Measurements from ENCODE around the gene ZFAND3. TPM values are rescaled to one million over a fixed set of nuclear protein-coding genes. Genes with fewer than 3 reads are reported as not detected.

ZFAND3 gene
- total and polyA plus RNA-seq, 2 donors (not counting 1 experiment from before 2014, with no cell fraction given), result 13.5 to 58.3 TPM

GRCh38 chr6:38012573-38012972 lies 193.0 kb downstream of the ZFAND3 start:
- TF ChIP-seq EZH2 (IDR thresholded peaks at IDR 0.05; ENCODE audit: borderline replicate concordance, insufficient read depth, low read depth, low read length, poor library complexity, severe bottlenecking), result no peak
- TF ChIP-seq, protein P1, sequence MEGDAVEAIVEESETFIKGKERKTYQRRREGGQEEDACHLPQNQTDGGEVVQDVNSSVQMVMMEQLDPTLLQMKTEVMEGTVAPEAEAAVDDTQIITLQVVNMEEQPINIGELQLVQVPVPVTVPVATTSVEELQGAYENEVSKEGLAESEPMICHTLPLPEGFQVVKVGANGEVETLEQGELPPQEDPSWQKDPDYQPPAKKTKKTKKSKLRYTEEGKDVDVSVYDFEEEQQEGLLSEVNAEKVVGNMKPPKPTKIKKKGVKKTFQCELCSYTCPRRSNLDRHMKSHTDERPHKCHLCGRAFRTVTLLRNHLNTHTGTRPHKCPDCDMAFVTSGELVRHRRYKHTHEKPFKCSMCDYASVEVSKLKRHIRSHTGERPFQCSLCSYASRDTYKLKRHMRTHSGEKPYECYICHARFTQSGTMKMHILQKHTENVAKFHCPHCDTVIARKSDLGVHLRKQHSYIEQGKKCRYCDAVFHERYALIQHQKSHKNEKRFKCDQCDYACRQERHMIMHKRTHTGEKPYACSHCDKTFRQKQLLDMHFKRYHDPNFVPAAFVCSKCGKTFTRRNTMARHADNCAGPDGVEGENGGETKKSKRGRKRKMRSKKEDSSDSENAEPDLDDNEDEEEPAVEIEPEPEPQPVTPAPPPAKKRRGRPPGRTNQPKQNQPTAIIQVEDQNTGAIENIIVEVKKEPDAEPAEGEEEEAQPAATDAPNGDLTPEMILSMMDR (IDR thresholded peaks at IDR 0.05), result peak; percentile 78
- ATAC-seq (ENCODE audit: low read depth), result peak; percentile 73

GRCh38 chr6:38015341-38015740 lies 195.8 kb downstream of the ZFAND3 start:
- no peak overlapping the region for H3K27ac Mint-ChIP-seq
- H3K9ac ChIP-seq (ENCODE audit: low read length), result no peak overlapping the region
- peaks cover 60% of the 10 kb centered on the region for H3K79me2 ChIP-seq (ENCODE audit: control insufficient read depth, insufficient read depth, low read length)
- ATAC-seq (ENCODE audit: low read depth) (no peak), DNase-seq (no peak)
- no peak overlapping the region for H3K4me2 ChIP-seq (replicated peaks; ENCODE audit: low read depth, low read length, poor library complexity, severe bottlenecking)
- POLR2A ChIA-PET, result no interaction called here
- H3K27me3 Mint-ChIP-seq, result no peaks in the 10 kb centered on the region
- no peaks in the 10 kb centered on the region for H3K36me3 ChIP-seq (replicated peaks in 1 of 2; ENCODE audit: control extremely low read depth in 1 of 2, control insufficient read depth in 1 of 2, extremely low read depth in 1 of 2, insufficient read depth in 2 of 2, low read length in 1 of 2)
- peaks cover 7% of the 10 kb centered on the region in 3 donors for H3K9me3 ChIP-seq (ENCODE audit: control extremely low read depth in 1 of 3, control insufficient read depth in 2 of 3, insufficient read depth in 1 of 3, low read length in 2 of 3)
- H3K9me3 Mint-ChIP-seq (ENCODE audit: insufficient read depth), result peaks cover 2% of the 10 kb centered on the region
- CTCF ChIA-PET, result no interaction called here
- no peaks in the 10 kb centered on the region for H3K27me3 ChIP-seq (replicated peaks in 1 of 4; ENCODE audit: control extremely low read depth in 1 of 4, control insufficient read depth in 3 of 4, insufficient read depth in 4 of 4, low read length in 3 of 4)
- H2AFZ ChIP-seq (ENCODE audit: insufficient read depth, low read depth, low read length, poor library complexity, severe bottlenecking), result no peak overlapping the region
- H3K4me3 Mint-ChIP-seq, result no peak overlapping the region
- H4K20me1 ChIP-seq (ENCODE audit: control insufficient read depth, insufficient read depth, low read length, poor library complexity, severe bottlenecking), result peaks cover 45% of the 10 kb centered on the region
- intact Hi-C loops (cut with micrococcal nuclease), result loop anchor here (10.0 kb wide), 1 partner anchor 131 kb away; no protein-coding TSS in a partner anchor
- no peak for TF ChIP-seq EZH2 (IDR thresholded peaks at IDR 0.05; ENCODE audit: borderline replicate concordance, insufficient read depth, low read depth, low read length, poor library complexity, severe bottlenecking)
- TF ChIP-seq, protein P1 (IDR thresholded peaks at IDR 0.05), result no peak
- peaks cover 39% of the 10 kb centered on the region for H3K4me1 Mint-ChIP-seq
- no peak overlapping the region for H3K4me3 ChIP-seq (ENCODE audit: control extremely low read depth in 1 of 5, extremely low read depth in 1 of 5, insufficient read depth in 1 of 5, low read depth in 2 of 5, low read length in 4 of 5)
- peaks cover 4 to 10% of the 10 kb centered on the region in 2 donors for H3K4me1 ChIP-seq (ENCODE audit: control insufficient read depth in 2 of 2, insufficient read depth in 2 of 2, low read length in 2 of 2)
- H3K27ac ChIP-seq (ENCODE audit: low read length in 2 of 2), result no peak overlapping the region

More at GRCh38 chr6:38012573-38012972, 193.0 kb downstream of the ZFAND3 start:
- peaks cover 7 to 10% (median 7%) of the 10 kb centered on the region in 3 donors for H3K9me3 ChIP-seq (ENCODE audit: control extremely low read depth in 1 of 3, control insufficient read depth in 2 of 3, insufficient read depth in 1 of 3, low read length in 2 of 3)
- ChIA-PET POLR2A (no interaction called here), CTCF (interaction anchor here (0.9 to 2.4 kb wide), 13 partner anchors 14 to 687 kb away, joined by 3 to 17 read pairs (median 4); partner anchors contain the start of gene MDGA1)
- Mint-ChIP-seq H3K27me3 (no peaks in the 10 kb centered on the region), H3K9me3 (ENCODE audit: insufficient read depth) (peaks cover 2% of the 10 kb centered on the region), H3K27ac (no peak overlapping the region), H3K4me3 (no peak overlapping the region), H3K4me1 (peaks cover 33% of the 10 kb centered on the region)
- no peaks in the 10 kb centered on the region for H3K36me3 ChIP-seq (replicated peaks in 1 of 2; ENCODE audit: control extremely low read depth in 1 of 2, control insufficient read depth in 1 of 2, extremely low read depth in 1 of 2, insufficient read depth in 2 of 2, low read length in 1 of 2)
- no peak overlapping the region for H3K27ac ChIP-seq (ENCODE audit: low read length in 2 of 2)
- WGBS (ENCODE audit: insufficient coverage), result 68% methylated on average over 5 of the region's 5 CpGs
- H3K4me2 ChIP-seq (replicated peaks; ENCODE audit: low read depth, low read length, poor library complexity, severe bottlenecking), result no peak overlapping the region
- peak; percentile 50 for DNase-seq
- intact Hi-C loops (cut with micrococcal nuclease), result loop anchor here (1.0 to 10.0 kb wide), 4 partner anchors 128 to 528 kb away; no protein-coding TSS in a partner anchor
- H3K4me1 ChIP-seq (ENCODE audit: control insufficient read depth in 2 of 2, insufficient read depth in 2 of 2, low read length in 2 of 2), result peaks cover 4 to 10% of the 10 kb centered on the region in 2 donors
- H3K79me2 ChIP-seq (ENCODE audit: control insufficient read depth, insufficient read depth, low read length), result peaks cover 64% of the 10 kb centered on the region
- no peaks in the 10 kb centered on the region for H3K27me3 ChIP-seq (replicated peaks in 1 of 4; ENCODE audit: control extremely low read depth in 1 of 4, control insufficient read depth in 3 of 4, insufficient read depth in 4 of 4, low read length in 3 of 4)
- H3K9ac ChIP-seq (ENCODE audit: low read length), result no peak overlapping the region
- no peak overlapping the region for H2AFZ ChIP-seq (ENCODE audit: insufficient read depth, low read depth, low read length, poor library complexity, severe bottlenecking)
- no peak overlapping the region for H3K4me3 ChIP-seq (ENCODE audit: control extremely low read depth in 1 of 5, extremely low read depth in 1 of 5, insufficient read depth in 1 of 5, low read depth in 2 of 5, low read length in 4 of 5)
- H4K20me1 ChIP-seq (ENCODE audit: control insufficient read depth, insufficient read depth, low read length, poor library complexity, severe bottlenecking), result peaks cover 43% of the 10 kb centered on the region
